ENCODE data around the gene PSD2. TPM values are rescaled to one million over a fixed set of nuclear protein-coding genes. Genes with fewer than 3 reads are reported as not detected.

Gene PSD2
- total RNA-seq, 6 experiments from 2014 or later, result 0.04 to 0.07 (median 0.07) TPM; not detected in 3

- peaks cover 0 to 5% (median 0%) of the 10 kb centered on the region in 4 donors for H3K4me1 ChIP-seq
- WGBS (ENCODE audit: insufficient coverage, low coverage, low lambda C conversion rate, missing lambda C conversion rate), result 80% methylated on average over 2 of the region's 2 CpGs
- H3K27ac ChIP-seq, result no peak overlapping the region
- peak in 1 of 4 donors; percentile 35 for ATAC-seq
- no peak for TF ChIP-seq POLR2A (IDR thresholded peaks at IDR 0.05)
- TF ChIP-seq, protein P1, sequence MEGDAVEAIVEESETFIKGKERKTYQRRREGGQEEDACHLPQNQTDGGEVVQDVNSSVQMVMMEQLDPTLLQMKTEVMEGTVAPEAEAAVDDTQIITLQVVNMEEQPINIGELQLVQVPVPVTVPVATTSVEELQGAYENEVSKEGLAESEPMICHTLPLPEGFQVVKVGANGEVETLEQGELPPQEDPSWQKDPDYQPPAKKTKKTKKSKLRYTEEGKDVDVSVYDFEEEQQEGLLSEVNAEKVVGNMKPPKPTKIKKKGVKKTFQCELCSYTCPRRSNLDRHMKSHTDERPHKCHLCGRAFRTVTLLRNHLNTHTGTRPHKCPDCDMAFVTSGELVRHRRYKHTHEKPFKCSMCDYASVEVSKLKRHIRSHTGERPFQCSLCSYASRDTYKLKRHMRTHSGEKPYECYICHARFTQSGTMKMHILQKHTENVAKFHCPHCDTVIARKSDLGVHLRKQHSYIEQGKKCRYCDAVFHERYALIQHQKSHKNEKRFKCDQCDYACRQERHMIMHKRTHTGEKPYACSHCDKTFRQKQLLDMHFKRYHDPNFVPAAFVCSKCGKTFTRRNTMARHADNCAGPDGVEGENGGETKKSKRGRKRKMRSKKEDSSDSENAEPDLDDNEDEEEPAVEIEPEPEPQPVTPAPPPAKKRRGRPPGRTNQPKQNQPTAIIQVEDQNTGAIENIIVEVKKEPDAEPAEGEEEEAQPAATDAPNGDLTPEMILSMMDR (IDR thresholded peaks at IDR 0.05), result no peak
- no peaks in the 10 kb centered on the region for H3K36me3 ChIP-seq
- intact Hi-C loops (cut with DNase I), result loop anchor here in 1 of 2 donors (10.0 kb wide), 1 partner anchor 115 kb away; no protein-coding TSS in a partner anchor
- no peaks in the 10 kb centered on the region for H3K9me3 ChIP-seq
- no peaks in the 10 kb centered on the region for H3K27me3 ChIP-seq
- no peak overlapping the region for H3K4me3 ChIP-seq
- no peak for DNase-seq
Measured at GRCh38 chr5:139849942-139850341, 54.3 kb downstream of the PSD2 start.

- Histone ChIP-seq H3K36me3 (no peaks in the 10 kb centered on the region), H3K4me3 (no peak overlapping the region), H3K27ac (no peak overlapping the region), H3K9me3 (no peaks in the 10 kb centered on the region), H3K4me1 (peaks cover 0 to 5% (median 0%) of the 10 kb centered on the region in 4 donors), H3K27me3 (no peaks in the 10 kb centered on the region)
- DNase-seq (peak in 1 of 3 donors; percentile 22), ATAC-seq (no peak)
- WGBS (ENCODE audit: insufficient coverage, low coverage, low lambda C conversion rate, missing lambda C conversion rate), result 50% methylated on average over 2 of the region's 3 CpGs
- intact Hi-C loops (cut with DNase I), result loop anchor here in 1 of 2 donors (10.0 kb wide), 1 partner anchor 114 kb away; no protein-coding TSS in a partner anchor
- TF ChIP-seq, protein P1 (IDR thresholded peaks at IDR 0.05), result no peak
Measured at GRCh38 chr5:139850423-139851016, 54.9 kb downstream of the PSD2 start.

DNA sequence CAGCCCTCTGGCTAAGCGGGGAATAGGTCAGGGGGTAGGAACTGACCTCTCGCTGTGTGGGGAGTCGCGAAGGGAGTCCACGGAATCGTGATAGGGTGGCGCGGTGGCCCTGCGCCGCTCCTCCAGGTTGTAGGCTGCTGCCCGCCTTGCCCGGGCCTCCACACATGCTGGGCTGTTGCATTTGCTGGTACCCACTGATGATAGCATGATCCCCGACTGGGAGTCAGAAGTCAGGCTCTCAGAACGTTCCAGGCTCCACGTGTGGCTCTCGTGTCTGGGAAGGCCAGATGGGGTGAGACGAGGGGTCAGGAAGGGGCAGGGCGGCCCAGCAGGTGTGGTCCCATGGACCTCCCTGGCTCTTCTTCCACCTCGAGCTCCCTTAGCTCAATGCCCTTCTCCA is 56.0 kb downstream of the PSD2 start:
- no peaks in the 10 kb centered on the region for H3K9me3 ChIP-seq
- no peak overlapping the region for H3K4me3 ChIP-seq
- no peaks in the 10 kb centered on the region for H3K36me3 ChIP-seq
- no peaks in the 10 kb centered on the region for H3K27me3 ChIP-seq
- no peak for ATAC-seq
- TF ChIP-seq, protein P1 (IDR thresholded peaks at IDR 0.05), result no peak
- TF ChIP-seq POLR2A (IDR thresholded peaks at IDR 0.05), result no peak
- intact Hi-C loops (cut with DNase I), result loop anchor here in 1 of 2 donors (10.0 kb wide), 1 partner anchor 113 kb away; no protein-coding TSS in a partner anchor
- H3K27ac ChIP-seq, result no peak overlapping the region
- DNase-seq, result no peak
- H3K4me1 ChIP-seq, result peaks cover 0 to 5% (median 0%) of the 10 kb centered on the region in 4 donors
- WGBS (ENCODE audit: insufficient coverage, low coverage, low lambda C conversion rate, missing lambda C conversion rate), result 70% methylated on average over 7 of the region's 19 CpGs

- H3K27me3 ChIP-seq, result no peaks in the 10 kb centered on the region
- H3K4me1 ChIP-seq, result peaks cover 0 to 2% (median 0%) of the 10 kb centered on the region in 4 donors
- no peaks in the 10 kb centered on the region for H3K36me3 ChIP-seq
- intact Hi-C loops (cut with DNase I), result loop anchor here in 1 of 2 donors (10.0 kb wide), 1 partner anchor 112 kb away; no protein-coding TSS in a partner anchor
- no peak for TF ChIP-seq POLR2A (IDR thresholded peaks at IDR 0.05)
- TF ChIP-seq, protein P1 (IDR thresholded peaks at IDR 0.05), result no peak
- no peak overlapping the region for H3K4me3 ChIP-seq
- no peaks in the 10 kb centered on the region for H3K9me3 ChIP-seq
- DNase-seq, result peak in 1 of 3 donors; percentile 27
- ATAC-seq, result no peak
- WGBS (ENCODE audit: insufficient coverage, low coverage, low lambda C conversion rate, missing lambda C conversion rate), result 80% methylated on average over 3 of the region's 8 CpGs
- no peak overlapping the region for H3K27ac ChIP-seq
Measured at GRCh38 chr5:139852696-139853095, 57.1 kb downstream of the PSD2 start.

Measured in right lobe of liver (tissue), 6 donors.